Jurkat, Clone E6-1 (cell line): ENCODE data around the gene CEP152.
"Not testable (repeated sequence)": the region's sequence is repeated elsewhere in the genome, so short reads cannot be mapped to it uniquely, and the experiment has no call there.

ENCODE experiments used
- DNase-seq: peaks from one replicate; pipeline ENCODE4 v3.0.0-alpha.2; 2011; ENCODE audit warnings: low read depth, low spot score
- H3K4me3 ChIP-seq: 2 replicates; pipeline ENCODE4 v1.5.1; 2011; ENCODE audit warnings: mild to moderate bottlenecking, low read length, control low read depth, moderate library complexity

CEP152 gene

DNA sequence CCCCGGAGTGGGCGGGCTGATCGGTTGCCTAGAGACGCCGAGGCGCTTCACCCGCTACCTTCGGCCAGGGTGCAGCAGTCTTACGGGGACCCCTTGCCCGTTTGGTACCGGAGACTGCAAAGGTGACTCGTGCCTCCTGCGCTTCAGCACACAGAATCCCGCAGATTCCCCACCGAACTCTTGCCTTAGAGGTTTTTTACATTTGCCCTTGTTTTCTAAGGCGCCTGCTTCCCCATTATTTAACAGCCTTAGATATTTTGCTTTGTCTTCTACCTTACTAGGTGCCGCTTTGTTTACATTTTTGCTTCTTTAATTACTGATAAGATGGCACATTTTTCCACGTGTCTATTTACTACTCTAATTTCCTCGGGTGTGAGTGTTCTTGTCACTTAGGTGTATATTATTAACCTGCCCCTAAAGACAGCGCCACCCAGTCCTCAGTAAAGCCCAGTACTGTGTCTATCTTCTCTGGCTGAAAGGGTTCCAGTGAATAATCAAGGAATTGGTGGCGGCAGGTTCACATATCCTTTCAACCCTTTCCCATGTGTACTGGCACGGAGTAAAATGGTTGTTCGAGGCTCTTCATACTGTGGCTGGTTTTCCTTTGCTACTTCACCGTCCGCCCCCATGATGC is 573 bp upstream of the CEP152 start:
- H3K4me3 ChIP-seq: peak overlapping the region; percentile 78
- DNase-seq: no peak

DNA sequence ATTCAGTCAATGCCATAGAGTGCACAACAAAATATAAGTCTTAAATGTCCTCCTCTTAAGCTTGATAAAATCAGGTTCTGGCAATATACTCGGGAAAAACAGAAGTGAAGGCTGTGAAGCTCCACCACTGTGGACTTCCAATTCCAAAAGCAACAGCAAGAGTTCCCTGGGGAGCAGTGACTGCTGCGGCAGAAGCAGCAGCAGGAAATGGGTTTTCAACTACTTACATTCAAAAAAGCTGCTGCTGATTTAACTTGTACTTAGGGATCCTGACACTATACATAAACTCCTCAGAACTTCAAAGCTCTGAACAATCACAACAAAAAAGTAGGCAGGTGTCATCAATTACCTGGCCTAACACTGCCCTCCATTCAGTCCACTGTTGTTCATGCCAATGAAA is 4.7 kb downstream of the CEP152 start:
- no peak overlapping the region for H3K4me3 ChIP-seq
- DNase-seq: no peak

DNA sequence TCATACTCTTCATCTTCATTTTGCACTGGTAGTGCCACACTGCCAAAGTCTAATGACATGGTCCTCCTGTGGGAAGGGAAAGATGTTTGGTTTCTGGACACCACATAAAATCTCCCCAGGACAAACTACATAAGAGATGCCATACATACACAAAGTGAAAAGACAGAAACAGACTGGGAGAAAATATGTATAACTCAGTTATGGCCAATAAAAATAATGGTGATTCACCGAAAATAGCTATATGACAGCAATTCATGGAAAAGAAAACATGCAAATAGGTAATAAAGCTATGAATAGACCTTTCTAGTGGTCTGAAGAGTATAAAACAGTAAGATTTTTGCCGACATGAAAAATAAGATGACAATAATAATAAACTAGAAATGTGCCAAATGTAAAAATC is 5.3 kb downstream of the CEP152 start:
- no peak for DNase-seq
- H3K4me3 ChIP-seq: no peak overlapping the region

DNA sequence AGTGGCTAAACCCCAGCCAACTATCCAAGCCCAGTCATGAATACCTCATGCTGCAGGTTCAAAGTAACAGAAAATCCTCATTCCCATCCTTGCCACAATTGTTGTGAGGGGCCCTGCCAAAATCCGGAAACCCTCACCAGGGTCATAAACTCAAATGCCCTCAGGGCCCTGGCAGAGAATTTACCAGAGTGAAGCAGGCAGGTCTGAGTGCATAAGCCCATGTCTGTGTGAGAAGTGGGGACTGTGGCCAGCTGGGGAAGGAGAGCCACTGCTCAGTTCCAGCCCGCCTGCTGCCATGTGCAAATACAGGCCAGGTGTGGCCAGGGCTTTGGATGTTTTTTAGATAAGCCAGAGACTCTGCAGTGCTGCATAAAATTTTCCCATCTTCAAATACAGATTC is 7.0 kb downstream of the CEP152 start:
- DNase-seq: no peak
- no peak overlapping the region for H3K4me3 ChIP-seq

DNA sequence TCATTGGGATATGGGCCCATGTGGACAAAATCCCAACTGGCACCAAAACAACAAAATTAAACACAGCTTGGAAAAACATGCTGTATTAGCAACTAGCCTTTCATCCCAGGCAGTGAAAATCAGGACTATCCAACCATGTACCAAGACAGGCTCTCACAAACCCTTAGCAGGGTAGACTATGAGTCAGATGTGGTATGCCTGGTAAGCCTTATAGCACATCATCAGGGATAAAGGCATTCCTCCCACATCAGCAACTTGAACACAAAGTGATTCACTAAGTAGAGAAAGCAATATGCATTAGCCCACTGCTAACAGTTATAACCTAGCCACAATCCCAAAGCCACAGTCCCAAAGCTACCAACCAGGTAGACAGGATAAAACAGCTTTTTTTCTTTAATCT is 8.0 kb downstream of the CEP152 start:
- DNase-seq: no peak
- H3K4me3 ChIP-seq: no peak overlapping the region

DNA sequence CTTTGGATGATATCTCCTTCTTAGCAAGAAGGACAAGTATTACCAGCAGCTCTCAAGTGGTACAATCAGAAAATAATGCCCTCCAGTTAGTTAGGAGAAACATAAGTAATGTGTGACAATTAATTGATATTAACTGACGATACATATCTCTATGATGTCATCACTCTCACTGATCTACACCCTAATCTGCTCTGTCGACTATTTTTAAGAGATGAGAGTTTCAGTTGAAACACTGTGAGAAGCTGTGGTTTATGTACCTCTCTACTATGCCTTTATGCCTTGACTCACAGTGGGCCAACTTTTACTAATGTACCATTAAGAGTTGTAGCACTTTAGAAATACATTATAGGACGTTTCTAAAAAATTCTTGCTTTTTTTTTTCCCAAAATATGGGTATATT is 8.6 kb downstream of the CEP152 start:
- DNase-seq: no peak
- no peak overlapping the region for H3K4me3 ChIP-seq

DNA sequence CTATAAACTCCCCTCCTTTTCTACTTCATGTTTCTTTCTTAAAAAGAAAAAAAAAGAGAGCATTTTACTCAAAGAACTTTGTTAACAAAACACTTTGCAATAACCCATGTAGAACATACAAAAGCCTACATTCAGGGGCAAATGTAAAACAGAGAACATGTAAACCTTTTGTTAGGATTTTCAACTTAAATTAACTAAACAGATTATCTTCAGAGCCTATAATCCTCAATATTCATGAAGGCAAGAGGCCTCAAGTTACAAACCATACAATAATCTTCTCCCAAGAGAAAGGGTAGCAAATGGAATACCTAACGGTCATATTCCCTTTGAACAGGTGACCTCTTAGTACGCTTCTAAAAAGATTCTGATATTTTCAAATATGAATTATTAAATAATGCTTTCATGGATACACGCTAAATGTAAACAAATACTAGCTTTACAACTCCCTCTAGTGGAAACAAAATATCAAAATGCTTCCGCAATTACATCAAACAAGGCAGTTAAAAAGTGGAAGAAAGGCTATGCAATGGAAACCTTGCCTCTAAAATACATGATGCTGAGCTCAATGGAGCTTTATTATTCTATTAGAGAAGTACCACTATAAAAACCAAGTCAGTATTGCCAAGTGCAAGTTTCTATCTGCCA is 9.9 kb downstream of the CEP152 start:
- peak; percentile 28 for DNase-seq
- H3K4me3 ChIP-seq: no peak overlapping the region

DNA sequence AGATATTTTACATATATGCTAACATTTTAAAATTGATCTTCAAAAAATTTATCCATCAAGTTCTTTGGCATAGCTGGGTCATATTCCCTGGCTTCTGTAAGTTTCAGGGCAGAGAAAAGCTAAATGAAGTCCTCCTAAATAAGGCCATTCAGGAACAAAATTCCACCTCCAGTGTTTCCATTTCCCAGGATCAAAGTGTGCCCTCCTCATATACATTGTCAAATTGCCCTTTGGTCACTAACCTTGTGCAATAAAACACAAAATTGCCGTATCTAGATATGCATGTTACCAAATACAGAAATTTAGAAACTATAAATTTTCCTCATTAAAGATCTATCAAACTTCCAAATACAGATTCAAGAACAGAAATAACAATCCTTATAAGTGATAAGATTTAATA is 10.6 kb downstream of the CEP152 start:
- DNase-seq: no peak

DNA sequence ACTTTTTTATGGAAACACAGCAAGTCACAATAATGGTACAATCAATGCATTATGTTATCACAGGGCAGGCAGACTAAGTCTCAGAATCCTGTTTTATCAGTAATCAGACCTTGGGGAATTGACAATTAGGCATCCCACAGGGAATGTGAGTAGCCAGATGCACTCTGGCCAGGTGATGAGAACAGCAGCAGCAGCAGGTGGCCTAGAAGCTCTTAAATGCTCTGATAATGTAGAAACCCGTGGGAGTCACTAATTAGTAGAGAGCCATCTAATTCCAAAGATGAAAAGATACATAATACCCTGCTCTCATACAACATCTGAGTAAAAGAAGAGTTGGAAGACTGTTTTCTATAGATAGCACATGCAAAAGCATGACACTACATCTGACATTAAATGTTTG is 12.6 kb downstream of the CEP152 start:
- no peak overlapping the region for H3K4me3 ChIP-seq
- no peak for DNase-seq

More for the DNA sequence above, 10.6 kb downstream of the CEP152 start:
- H3K4me3 ChIP-seq: no peak overlapping the region

DNA sequence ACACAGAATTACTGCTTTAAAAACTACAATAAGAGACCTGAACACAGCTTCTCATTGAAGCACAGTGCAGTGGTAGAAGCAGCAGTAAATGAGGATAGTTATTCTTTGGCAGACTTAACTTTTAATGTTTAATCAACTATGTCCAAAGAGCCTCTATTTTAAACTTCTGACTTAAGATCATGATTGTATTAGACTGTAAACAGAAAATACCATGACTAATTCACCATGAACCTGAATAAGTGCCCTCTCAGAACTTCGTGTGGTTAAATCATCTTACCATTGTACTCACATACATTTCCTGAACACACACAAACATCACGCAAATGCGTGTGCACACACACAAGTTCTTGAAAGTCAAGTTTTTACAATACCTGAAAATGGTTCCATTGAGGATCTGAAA is 13.9 kb downstream of the CEP152 start:
- H3K4me3 ChIP-seq: no peak overlapping the region
- DNase-seq: no peak

DNA sequence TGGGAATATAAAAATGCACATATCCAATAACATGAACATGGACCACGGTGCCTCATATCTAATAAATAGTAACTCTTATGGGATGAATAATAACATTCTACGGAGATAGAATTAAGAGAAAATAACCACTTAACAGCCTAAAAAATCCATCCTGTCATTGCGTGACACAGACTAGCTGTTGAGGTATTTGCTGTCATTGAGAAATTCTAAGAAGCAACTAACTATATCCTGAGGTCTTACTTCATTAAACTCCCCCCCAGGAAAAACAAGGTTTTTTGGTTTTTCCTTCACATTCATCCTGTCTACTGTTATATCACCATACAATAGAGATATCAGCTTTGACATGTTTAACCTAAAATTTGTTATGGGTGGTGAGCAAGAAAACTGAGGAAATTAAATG is 14.3 kb downstream of the CEP152 start:
- no peak for DNase-seq
- no peak overlapping the region for H3K4me3 ChIP-seq

DNA sequence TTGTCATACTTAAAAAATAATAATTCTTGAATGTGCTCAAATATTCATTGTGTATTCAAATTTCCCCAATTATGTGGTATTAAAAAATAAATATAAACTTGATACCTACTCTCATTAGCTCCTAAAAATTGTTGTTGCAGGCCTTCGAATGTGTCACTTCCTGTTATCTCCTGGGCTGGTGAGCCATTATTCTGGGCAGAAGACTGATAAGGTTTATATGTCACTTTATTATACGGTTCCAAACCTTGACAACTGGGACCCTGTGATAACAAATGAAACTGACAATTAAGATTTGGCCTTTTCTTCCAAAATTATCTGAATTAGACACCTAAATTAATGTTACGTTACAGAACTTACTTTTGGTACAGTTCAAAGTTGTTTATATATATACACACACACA is 15.0 kb downstream of the CEP152 start:
- H3K4me3 ChIP-seq: no peak overlapping the region
- DNase-seq: no peak

DNA sequence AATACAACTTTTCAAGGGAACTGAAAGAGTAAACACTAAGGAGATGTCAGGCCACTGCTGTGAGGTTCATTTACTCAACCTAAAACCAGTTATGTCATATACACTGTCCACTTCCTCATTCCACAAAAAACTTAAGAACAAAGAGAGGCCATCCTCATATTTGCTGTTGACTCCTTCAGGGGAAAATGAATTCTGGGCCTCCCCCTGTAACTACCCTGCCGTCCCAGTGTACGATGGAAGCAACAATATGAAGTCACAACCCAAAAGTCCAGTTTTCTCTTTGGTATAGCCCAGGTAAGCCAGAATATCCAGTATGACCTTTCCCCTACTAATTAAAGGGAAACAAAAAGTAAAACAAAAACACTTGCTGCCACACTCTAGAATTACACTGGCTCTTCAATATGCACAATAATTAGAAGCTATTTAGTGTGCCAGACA is 16.2 kb downstream of the CEP152 start:
- no peak for DNase-seq
- no peak overlapping the region for H3K4me3 ChIP-seq

DNA sequence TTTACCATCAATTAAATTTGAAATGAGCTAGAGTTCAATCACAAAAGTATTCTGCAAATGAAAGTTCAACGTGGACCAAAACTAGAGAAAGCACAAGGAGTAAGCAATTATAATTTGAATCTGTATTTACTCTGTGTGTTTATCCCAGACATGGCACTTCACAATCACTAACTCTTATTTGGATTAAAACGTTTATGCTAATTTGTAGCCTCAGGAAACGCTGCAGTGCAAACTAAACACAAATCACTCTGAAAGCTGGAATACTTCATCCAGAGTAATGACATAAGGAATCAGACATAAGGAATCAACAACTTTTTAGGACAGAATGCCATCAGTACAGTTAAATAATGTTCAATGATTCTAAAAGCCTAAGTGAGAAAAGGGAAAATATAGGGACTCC is 18.5 kb downstream of the CEP152 start:
- DNase-seq: no peak
- H3K4me3 ChIP-seq: no peak overlapping the region

DNA sequence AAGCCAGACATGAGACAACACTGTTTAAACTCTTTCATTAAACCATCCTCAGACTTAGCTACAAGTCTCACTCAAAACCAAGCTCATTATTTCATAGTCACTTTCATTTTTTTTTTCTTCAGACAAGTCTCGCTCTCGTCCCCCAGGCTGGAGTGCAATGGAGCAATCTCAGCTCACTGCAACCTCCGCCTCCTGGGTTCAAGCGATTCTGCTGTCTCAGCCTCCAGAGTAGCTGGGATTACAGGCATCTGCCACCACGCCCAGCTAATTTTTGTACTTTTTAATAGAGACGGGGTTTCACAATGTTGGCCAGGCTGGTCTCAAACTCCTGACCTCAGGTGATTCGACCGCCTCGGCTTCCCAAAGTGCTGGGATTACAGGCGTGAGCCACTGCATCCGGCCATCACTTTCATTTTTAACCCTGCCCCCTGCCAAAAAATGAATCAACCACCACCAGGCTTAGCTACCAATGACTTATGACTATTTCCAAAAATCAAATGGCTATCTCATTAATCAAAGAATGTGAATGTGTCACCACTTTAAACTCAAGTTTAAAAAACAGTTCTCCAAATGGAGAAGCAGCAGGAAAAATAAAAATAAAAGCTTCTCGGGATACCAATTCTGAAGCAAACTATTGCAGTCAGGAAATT is 20.3 kb downstream of the CEP152 start:
- DNase-seq, H3K4me3 ChIP-seq: not testable (repeated sequence)

DNA sequence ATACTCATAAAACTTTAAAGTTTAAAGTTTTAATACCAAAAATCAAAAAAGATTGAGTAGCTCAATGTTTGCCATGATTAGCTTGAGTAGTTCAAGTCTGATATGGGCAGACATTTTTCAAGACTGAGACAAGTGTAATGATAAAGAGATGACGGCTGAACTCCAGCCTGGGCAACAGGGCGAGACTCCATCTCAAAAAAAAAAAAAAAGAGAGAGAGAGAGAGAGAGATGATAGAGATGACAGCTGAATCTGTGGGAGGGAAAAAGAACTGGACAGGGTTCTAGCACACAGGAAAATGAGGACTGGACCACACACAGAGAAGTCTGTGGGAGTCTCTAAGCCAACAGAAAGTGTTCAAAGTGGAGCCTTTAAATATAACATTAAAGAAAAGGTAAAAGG is 25.2 kb downstream of the CEP152 start:
- no peak overlapping the region for H3K4me3 ChIP-seq
- DNase-seq: no peak

DNA sequence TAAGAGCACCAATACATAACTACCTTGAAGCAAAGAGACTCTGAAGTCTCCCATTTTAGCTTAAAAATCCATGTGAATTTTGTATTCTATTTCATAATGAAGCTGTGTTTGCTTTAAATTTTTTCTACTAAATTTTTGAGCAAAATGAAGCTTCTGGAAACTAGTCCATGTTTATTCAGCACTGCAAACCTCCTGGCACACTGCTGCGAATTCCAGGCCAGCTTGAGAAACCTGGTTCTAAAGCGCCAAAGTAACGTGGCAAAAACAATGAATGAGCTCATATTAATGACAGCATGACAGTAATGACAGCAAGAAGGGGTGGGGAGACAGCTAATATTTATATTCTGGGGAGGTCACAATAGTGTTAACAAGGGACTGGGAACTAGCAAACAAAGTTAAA is 25.7 kb downstream of the CEP152 start:
- no peak for DNase-seq

DNA sequence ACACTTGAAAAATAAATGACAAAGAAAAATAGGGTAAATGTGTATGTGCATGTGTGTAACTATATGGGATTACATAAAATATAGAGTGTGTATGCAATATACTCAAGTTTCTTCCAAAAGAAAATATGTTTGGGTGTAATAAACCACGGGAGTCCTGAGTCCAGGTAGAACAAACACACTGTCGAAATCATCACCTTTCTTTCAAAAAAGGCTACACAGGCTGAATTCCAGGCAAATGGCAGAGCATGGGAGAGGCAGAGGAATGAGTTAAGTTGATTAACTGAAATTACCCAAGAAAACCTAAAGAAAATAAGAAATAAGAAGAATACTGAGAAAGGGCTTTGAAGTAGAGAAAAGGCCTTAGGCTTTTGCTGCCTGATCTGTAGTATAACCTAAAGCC is 26.1 kb downstream of the CEP152 start:
- DNase-seq: no peak
- H3K4me3 ChIP-seq: no peak overlapping the region

More for the DNA sequence above, 25.7 kb downstream of the CEP152 start:
- H3K4me3 ChIP-seq: no peak overlapping the region

DNA sequence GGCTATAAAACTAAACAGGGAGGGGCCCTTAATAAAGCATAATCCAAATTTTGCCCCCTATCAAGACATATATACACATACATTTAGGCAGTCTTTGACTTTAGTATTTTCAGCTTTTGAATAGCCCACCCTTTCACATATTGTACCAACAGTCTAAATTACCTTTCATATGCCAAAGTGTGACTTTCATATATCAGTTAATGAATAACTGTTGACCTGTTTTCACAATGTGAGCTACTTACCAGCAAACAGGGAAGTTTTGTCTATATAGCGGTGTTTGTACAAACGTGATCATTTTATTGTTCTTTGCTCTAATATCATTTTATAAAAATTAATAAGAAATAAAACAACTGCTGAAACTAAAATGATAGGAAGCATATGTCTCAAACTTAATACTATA is 28.0 kb downstream of the CEP152 start:
- H3K4me3 ChIP-seq: no peak overlapping the region
- no peak for DNase-seq

DNA sequence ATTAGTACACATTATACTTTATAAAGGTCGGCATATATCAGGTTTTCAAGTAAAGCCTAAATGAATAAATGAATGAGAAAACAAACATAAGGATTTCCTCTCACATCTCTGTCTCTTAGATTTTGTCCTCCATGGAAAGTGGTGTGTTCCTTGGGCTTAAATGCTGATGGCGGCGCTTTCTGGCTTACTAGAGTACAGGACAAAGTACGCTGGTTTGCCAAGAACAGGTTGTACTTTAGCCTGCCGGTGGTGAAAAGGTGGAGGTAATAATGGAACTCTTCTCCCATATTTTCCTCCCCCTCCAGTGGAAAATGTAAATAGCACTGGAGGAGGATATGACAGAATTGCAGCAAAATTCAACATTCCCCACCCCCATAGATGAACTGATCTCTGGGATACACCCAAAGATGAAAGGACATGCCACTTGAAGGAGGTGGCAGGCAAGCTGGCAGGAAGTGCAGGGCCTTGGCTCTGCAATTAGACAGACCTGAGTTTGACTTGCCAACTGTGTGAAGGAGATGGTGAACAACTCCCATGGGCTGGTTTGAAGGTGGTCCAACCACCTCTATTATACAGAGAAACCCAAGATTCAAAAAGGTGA is 29.3 kb downstream of the CEP152 start:
- peak; percentile 22 for DNase-seq
- H3K4me3 ChIP-seq: no peak overlapping the region
